ENCODE results near the gene IKZF1. TPM values are rescaled to one million over a fixed set of nuclear protein-coding genes. Genes with fewer than 3 reads are reported as not detected.

IKZF1 gene
- total RNA-seq, 2 experiments from 2014 or later: 245 to 260 TPM

DNA sequence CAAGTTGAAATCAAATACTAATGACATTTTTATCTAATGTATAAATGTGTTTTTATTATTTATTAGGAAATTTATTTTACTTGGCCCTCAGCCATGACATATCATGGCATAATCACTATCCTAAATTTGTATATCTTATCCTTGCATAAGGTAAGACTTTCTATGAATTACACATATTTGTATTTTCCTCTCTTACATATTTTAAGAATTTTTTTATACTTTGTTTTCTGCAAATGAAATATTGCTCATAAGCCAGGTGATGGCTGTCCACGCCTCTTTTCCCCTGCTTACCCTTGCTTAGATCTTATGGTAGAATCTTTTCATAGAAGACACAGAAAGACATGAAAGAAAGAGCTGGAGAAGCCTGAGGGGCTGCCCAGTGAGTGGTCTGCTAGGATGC, 48.2 kb downstream of the IKZF1 start:
- DNase-seq: no peak
- peak overlapping the region; percentile 68 for H3K4me3 Mint-ChIP-seq
- CTCF ChIA-PET: interaction anchor here (0.6 to 5.1 kb wide), 11 partner anchors 8 to 148 kb away, joined by 3 to 49 read pairs (median 5); no protein-coding TSS in a partner anchor
- H3K4me1 Mint-ChIP-seq: peaks cover 97% of the 10 kb centered on the region
- peaks cover 89% of the 10 kb centered on the region for H3K36me3 Mint-ChIP-seq (ENCODE audit: low read depth)
- intact Hi-C loops (cut with DNase I, micrococcal nuclease): loop anchor here (1.0 to 5.0 kb wide), 5 partner anchors 8 to 770 kb away; no protein-coding TSS in a partner anchor
- H3K9me3 Mint-ChIP-seq (ENCODE audit: low read depth): no peaks in the 10 kb centered on the region
- POLR2A ChIA-PET: interaction anchor here (0.6 to 5.4 kb wide), 11 partner anchors 9 to 197 kb away, joined by 3 to 86 read pairs (median 9); no protein-coding TSS in a partner anchor
- no peak for ATAC-seq
- no peaks in the 10 kb centered on the region for H3K27me3 Mint-ChIP-seq
- H3K27ac Mint-ChIP-seq: peak overlapping the region; percentile 84

DNA sequence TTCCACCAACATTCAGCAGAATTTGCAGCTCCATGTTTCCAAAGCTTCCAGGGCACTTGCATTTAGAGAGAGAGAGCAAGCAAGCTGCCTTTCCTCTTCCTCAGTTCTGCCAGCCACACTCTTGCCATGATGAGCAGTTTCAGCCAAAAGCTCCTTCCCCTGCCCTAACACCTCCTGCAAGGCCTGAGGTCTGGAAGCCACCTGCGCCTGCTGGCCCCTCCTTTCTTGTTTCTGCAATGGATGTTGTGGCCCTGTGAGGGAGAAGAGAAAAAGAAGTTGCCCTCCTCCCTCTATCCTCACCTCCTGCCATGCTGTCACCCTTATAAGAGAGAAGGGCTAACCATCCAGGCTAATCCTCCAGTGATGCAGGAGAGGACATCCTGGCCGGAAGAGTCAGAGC, 48.7 kb downstream of the IKZF1 start:
- DNase-seq (no peak), ATAC-seq (no peak)
- Mint-ChIP-seq H3K4me1 (peaks cover 97% of the 10 kb centered on the region), H3K36me3 (ENCODE audit: low read depth) (peaks cover 89% of the 10 kb centered on the region), H3K9me3 (ENCODE audit: low read depth) (no peaks in the 10 kb centered on the region), H3K27ac (peak overlapping the region; percentile 84), H3K4me3 (peak overlapping the region; percentile 68), H3K27me3 (no peaks in the 10 kb centered on the region)
- intact Hi-C loops (cut with DNase I, micrococcal nuclease): loop anchor here (5.0 kb wide), 2 partner anchors 146 to 769 kb away; no protein-coding TSS in a partner anchor
- ChIA-PET CTCF (interaction anchor here (0.6 to 5.1 kb wide), 9 partner anchors 10 to 146 kb away, joined by 3 to 49 read pairs (median 5); no protein-coding TSS in a partner anchor), POLR2A (interaction anchor here (1.4 to 5.4 kb wide), 8 partner anchors 9 to 44 kb away, joined by 4 to 86 read pairs (median 16); no protein-coding TSS in a partner anchor)

DNA sequence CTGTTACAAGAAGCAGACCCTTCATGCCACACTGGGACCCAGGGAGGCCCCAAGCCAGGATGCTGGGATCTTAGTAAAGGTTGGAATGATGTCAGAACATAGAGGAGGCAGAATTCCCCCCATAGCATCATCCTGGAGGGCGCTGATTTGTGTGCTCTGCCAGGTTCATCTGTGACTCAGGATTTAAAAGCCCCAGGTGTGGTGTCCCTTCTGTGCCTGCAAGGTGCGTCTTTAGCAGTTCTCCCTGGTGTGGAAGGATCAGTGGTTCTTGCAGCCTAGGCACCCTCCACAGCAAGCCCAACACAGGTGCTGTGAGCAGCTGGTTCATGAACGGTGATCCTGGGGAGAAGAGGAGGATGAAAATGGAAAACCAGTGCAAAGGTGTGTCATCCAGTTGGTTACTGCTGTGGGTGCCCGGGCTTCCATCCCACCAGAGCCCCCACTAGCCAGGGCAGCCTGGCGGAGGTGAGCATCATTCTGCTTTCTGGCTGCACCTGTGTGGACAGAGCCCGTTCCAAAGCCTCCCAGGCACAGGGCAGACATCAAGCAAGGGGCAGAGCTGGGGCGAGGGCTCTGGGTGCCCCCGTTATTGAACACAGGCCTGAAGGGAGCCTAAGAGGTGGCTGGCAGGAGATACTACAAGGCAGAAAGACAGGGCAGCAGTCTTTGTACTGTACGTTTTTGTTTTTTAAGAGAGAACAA, 49.5 kb downstream of the IKZF1 start:
- Mint-ChIP-seq H3K4me3 (peak overlapping the region; percentile 68), H3K4me1 (peaks cover 96% of the 10 kb centered on the region), H3K27me3 (no peaks in the 10 kb centered on the region), H3K27ac (peak overlapping the region; percentile 84), H3K36me3 (ENCODE audit: low read depth) (peaks cover 88% of the 10 kb centered on the region), H3K9me3 (ENCODE audit: low read depth) (no peaks in the 10 kb centered on the region)
- DNase-seq (no peak), ATAC-seq (no peak)
- ChIA-PET CTCF (interaction anchor here (0.6 to 6.9 kb wide), 5 partner anchors 9 to 147 kb away, joined by 3 to 51 read pairs (median 8); no protein-coding TSS in a partner anchor), POLR2A (interaction anchor here (0.6 to 5.4 kb wide), 4 partner anchors 8 to 87 kb away, joined by 3 to 86 read pairs (median 36); no protein-coding TSS in a partner anchor)
- intact Hi-C loops (cut with DNase I, micrococcal nuclease): loop anchor here (5.0 kb wide), 2 partner anchors 147 to 768 kb away; no protein-coding TSS in a partner anchor

- H3K27ac Mint-ChIP-seq: peak overlapping the region; percentile 99
- ChIA-PET CTCF (interaction anchor here (0.9 to 6.9 kb wide), 4 partner anchors 13 to 151 kb away, joined by 3 to 51 read pairs (median 4); no protein-coding TSS in a partner anchor), POLR2A (interaction anchor here (1.0 to 1.8 kb wide), 2 partner anchors 11 to 14 kb away, joined by 3 to 11 read pairs; no protein-coding TSS in a partner anchor)
- H3K9me3 Mint-ChIP-seq (ENCODE audit: low read depth): no peaks in the 10 kb centered on the region
- intact Hi-C loops (cut with DNase I, micrococcal nuclease): no loop called here
- peak overlapping the region; percentile 57 for H3K4me3 Mint-ChIP-seq
- DNase-seq: no peak
- peaks cover 96% of the 10 kb centered on the region for H3K4me1 Mint-ChIP-seq
- ATAC-seq: no peak
- H3K27me3 Mint-ChIP-seq: no peaks in the 10 kb centered on the region
- peaks cover 92% of the 10 kb centered on the region for H3K36me3 Mint-ChIP-seq (ENCODE audit: low read depth)
These were observed 51.3 kb downstream of the IKZF1 start for GRCh38 chr7:50355817-50356178.

GRCh38 chr7:50356212-50356944, 51.9 kb downstream of the IKZF1 start:
- Mint-ChIP-seq H3K4me3 (peak overlapping the region; percentile 57), H3K4me1 (peaks cover 96% of the 10 kb centered on the region), H3K27ac (peak overlapping the region; percentile 99), H3K27me3 (no peaks in the 10 kb centered on the region), H3K36me3 (ENCODE audit: low read depth) (peaks cover 93% of the 10 kb centered on the region), H3K9me3 (ENCODE audit: low read depth) (no peaks in the 10 kb centered on the region)
- ATAC-seq (no peak), DNase-seq (no peak)
- CTCF ChIA-PET: interaction anchor here (0.7 to 6.9 kb wide), 5 partner anchors 10 to 151 kb away, joined by 3 to 51 read pairs (median 4); no protein-coding TSS in a partner anchor
- intact Hi-C loops (cut with DNase I, micrococcal nuclease): no loop called here
- POLR2A ChIA-PET: interaction anchor here (0.6 to 1.8 kb wide), 3 partner anchors 11 to 150 kb away, joined by 3 to 11 read pairs (median 3); no protein-coding TSS in a partner anchor

DNA sequence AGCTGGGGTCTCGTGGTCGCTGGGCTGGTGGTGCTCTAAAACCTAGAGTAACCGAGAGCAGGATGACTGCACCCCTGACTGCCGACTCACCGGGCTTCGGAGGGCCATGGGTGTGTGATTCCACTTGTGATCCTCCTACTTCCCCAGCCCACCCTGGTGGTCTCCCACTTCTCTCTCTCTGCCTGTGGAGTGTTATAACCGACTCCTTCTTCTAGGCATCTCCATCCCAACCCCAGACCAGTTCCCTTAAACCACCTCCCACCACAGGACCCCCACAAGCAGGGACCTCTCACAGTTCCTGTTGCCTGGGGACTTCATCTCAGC, 52.4 kb downstream of the IKZF1 start:
- Mint-ChIP-seq H3K27ac (peak overlapping the region; percentile 99), H3K9me3 (ENCODE audit: low read depth) (no peaks in the 10 kb centered on the region), H3K4me1 (peaks cover 95% of the 10 kb centered on the region), H3K4me3 (peak overlapping the region; percentile 57), H3K27me3 (no peaks in the 10 kb centered on the region), H3K36me3 (ENCODE audit: low read depth) (peaks cover 93% of the 10 kb centered on the region)
- POLR2A ChIA-PET: interaction anchor here (0.6 to 1.8 kb wide), 2 partner anchors 10 to 150 kb away, joined by 3 to 11 read pairs; no protein-coding TSS in a partner anchor
- CTCF ChIA-PET: interaction anchor here (1.0 to 6.9 kb wide), 4 partner anchors 11 to 91 kb away, joined by 4 to 51 read pairs (median 5); no protein-coding TSS in a partner anchor
- intact Hi-C loops (cut with DNase I, micrococcal nuclease): no loop called here
- DNase-seq (no peak), ATAC-seq (no peak)

- H3K4me1 Mint-ChIP-seq: peaks cover 95% of the 10 kb centered on the region
- H3K9me3 Mint-ChIP-seq (ENCODE audit: low read depth): no peaks in the 10 kb centered on the region
- POLR2A ChIA-PET: interaction anchor here (1.2 to 2.3 kb wide), 3 partner anchors 10 to 89 kb away, joined by 4 to 10 read pairs (median 5); no protein-coding TSS in a partner anchor
- intact Hi-C loops (cut with DNase I, micrococcal nuclease): no loop called here
- peak overlapping the region; percentile 67 for H3K4me3 Mint-ChIP-seq
- CTCF ChIA-PET: interaction anchor here (1.0 to 13.7 kb wide), 6 partner anchors 11 to 91 kb away, joined by 4 to 214 read pairs (median 5); no protein-coding TSS in a partner anchor
- H3K27ac Mint-ChIP-seq: peak overlapping the region; percentile 99
- no peak for ATAC-seq
- no peaks in the 10 kb centered on the region for H3K27me3 Mint-ChIP-seq
- no peak for DNase-seq
- peaks cover 94% of the 10 kb centered on the region for H3K36me3 Mint-ChIP-seq (ENCODE audit: low read depth)
These were observed 52.9 kb downstream of the IKZF1 start for GRCh38 chr7:50357426-50357825.

GRCh38 chr7:50358041-50358705, 53.7 kb downstream of the IKZF1 start:
- peak overlapping the region; percentile 67 for H3K4me3 Mint-ChIP-seq
- CTCF ChIA-PET: interaction anchor here (1.0 to 13.7 kb wide), 7 partner anchors 10 to 161 kb away, joined by 3 to 214 read pairs (median 5); no protein-coding TSS in a partner anchor
- no peaks in the 10 kb centered on the region for H3K27me3 Mint-ChIP-seq
- peaks cover 98% of the 10 kb centered on the region for H3K36me3 Mint-ChIP-seq (ENCODE audit: low read depth)
- peak overlapping the region; percentile 99 for H3K27ac Mint-ChIP-seq
- POLR2A ChIA-PET: interaction anchor here (0.6 to 7.2 kb wide), 8 partner anchors 7 to 152 kb away, joined by 3 to 67 read pairs (median 5); no protein-coding TSS in a partner anchor
- DNase-seq (no peak), ATAC-seq (peak; percentile 10)
- H3K4me1 Mint-ChIP-seq: peaks cover 97% of the 10 kb centered on the region
- intact Hi-C loops (cut with DNase I, micrococcal nuclease): no loop called here
- H3K9me3 Mint-ChIP-seq (ENCODE audit: low read depth): no peaks in the 10 kb centered on the region

DNA sequence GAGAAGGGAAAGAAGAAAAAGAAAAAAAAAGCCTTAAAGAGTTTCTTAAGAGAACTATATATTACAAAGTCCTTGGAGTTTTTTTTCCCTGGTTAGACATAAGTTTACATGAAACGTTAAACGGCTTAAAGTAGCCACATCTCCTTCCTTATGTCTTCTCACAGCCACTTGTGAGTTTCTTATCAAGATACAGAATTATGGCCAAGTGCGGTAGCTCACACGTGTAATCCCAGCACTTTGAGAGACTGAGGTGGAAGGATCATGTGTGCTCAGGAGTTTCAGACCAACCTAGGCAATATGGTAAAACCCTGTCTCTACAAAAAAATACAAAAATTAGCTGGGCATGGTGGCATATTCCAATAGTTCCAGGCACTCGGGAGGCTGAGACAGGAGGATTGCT, 54.3 kb downstream of the IKZF1 start:
- Mint-ChIP-seq H3K36me3 (ENCODE audit: low read depth) (peaks cover 98% of the 10 kb centered on the region), H3K4me3 (peak overlapping the region; percentile 67), H3K27me3 (no peaks in the 10 kb centered on the region), H3K4me1 (peaks cover 97% of the 10 kb centered on the region), H3K9me3 (ENCODE audit: low read depth) (no peaks in the 10 kb centered on the region), H3K27ac (peak overlapping the region; percentile 99)
- intact Hi-C loops (cut with DNase I, micrococcal nuclease): no loop called here
- ChIA-PET POLR2A (interaction anchor here (0.6 to 7.2 kb wide), 13 partner anchors 8 to 152 kb away, joined by 3 to 67 read pairs (median 5); no protein-coding TSS in a partner anchor), CTCF (interaction anchor here (1.2 to 13.7 kb wide), 6 partner anchors 10 to 161 kb away, joined by 3 to 214 read pairs (median 5); no protein-coding TSS in a partner anchor)
- DNase-seq (no peak), ATAC-seq (no peak)

DNA sequence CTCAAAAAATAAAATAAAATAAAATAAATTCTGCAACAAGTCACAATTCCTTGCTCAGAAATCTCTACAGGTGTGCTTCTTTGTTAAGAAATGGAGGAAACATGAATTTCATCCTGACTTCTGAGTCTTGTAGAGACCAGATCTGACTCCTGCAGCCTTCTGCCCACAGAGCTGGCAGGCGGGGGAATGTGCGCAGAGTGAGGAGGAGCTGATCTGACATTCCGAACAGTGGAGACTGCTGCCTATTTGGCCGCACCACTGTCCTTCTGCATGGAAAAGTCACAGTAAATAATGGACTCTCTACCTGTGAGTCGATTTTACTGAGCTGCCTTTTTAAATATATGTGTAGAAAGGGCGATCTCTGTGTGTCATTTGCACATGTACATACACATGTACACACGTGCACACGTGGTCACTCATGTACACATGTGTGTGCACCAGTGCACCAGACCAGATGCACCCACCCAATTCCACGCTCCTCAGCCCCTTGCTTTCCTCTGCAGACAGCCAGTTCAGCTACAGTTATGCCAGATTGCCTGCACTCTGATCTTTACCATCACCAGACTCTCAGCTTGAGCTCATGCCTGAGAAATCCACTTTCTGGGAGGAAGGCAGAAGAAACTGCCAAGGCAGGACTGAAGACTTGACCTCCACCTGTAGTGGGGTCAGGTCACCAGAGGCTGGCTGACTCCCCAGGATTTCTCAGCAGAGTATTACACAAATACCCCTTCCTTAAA, 54.9 kb downstream of the IKZF1 start:
- Mint-ChIP-seq H3K9me3 (ENCODE audit: low read depth) (no peaks in the 10 kb centered on the region), H3K27ac (peak overlapping the region; percentile 99), H3K4me1 (peaks cover 97% of the 10 kb centered on the region), H3K27me3 (no peaks in the 10 kb centered on the region), H3K36me3 (ENCODE audit: low read depth) (peaks cover 94% of the 10 kb centered on the region), H3K4me3 (peak overlapping the region; percentile 67)
- no peak for DNase-seq
- CTCF ChIA-PET: interaction anchor here (0.7 to 13.7 kb wide), 10 partner anchors 9 to 267 kb away, joined by 3 to 214 read pairs (median 4); no protein-coding TSS in a partner anchor
- POLR2A ChIA-PET: interaction anchor here (0.6 to 7.2 kb wide), 13 partner anchors 8 to 153 kb away, joined by 3 to 67 read pairs (median 5); partner anchors contain the start of gene IKZF1
- intact Hi-C loops (cut with DNase I, micrococcal nuclease): no loop called here
- no peak for ATAC-seq
